ENCODE measurements around the gene BASP1.
A peak's percentile ranks its signal among the peaks of the same experiment; 100 is the strongest.
"Not testable (repeated sequence)": the region's sequence is repeated elsewhere in the genome, so short reads cannot be mapped to it uniquely, and the experiment has no call there.

The BASP1 gene

GRCh38 chr5:17217493-17218352 lies at the start of gene BASP1:
BASP1 (plus strand) TSS chr5:17217631; CDS start chr5:17275217, 57,586 bp downstream.
- no peak for DNase-seq

GRCh38 chr5:17169507-17169906 lies 47.9 kb upstream of the BASP1 start:
- no peak for DNase-seq

GRCh38 chr5:17172791-17173190 lies 44.6 kb upstream of the BASP1 start:
- no peak for DNase-seq

- DNase-seq: no peak
Measured at GRCh38 chr5:17174965-17175364, 42.5 kb upstream of the BASP1 start.

- no peak for DNase-seq
Measured at GRCh38 chr5:17177501-17178372, 39.7 kb upstream of the BASP1 start.

GRCh38 chr5:17178373-17178675 lies 39.1 kb upstream of the BASP1 start:
- no peak for DNase-seq

- no peak for DNase-seq
Measured at GRCh38 chr5:17180330-17180843, 37.0 kb upstream of the BASP1 start.

GRCh38 chr5:17180864-17181723 lies 36.3 kb upstream of the BASP1 start:
- no peak for DNase-seq

GRCh38 chr5:17182494-17182893 lies 34.9 kb upstream of the BASP1 start:
- no peak for DNase-seq

GRCh38 chr5:17182981-17183380 lies 34.5 kb upstream of the BASP1 start:
- no peak for DNase-seq

- DNase-seq: no peak
Measured at GRCh38 chr5:17183831-17184230, 33.6 kb upstream of the BASP1 start.

- no peak for DNase-seq
Measured at GRCh38 chr5:17184588-17184987, 32.8 kb upstream of the BASP1 start.

GRCh38 chr5:17185349-17185748 lies 32.1 kb upstream of the BASP1 start:
- DNase-seq: no peak

GRCh38 chr5:17185773-17186172 lies 31.7 kb upstream of the BASP1 start:
- DNase-seq: no peak

GRCh38 chr5:17186256-17186655 lies 31.2 kb upstream of the BASP1 start:
- no peak for DNase-seq

GRCh38 chr5:17187011-17187785 lies 30.2 kb upstream of the BASP1 start:
- no peak for DNase-seq

- DNase-seq: no peak
Measured at GRCh38 chr5:17187786-17188170, 29.7 kb upstream of the BASP1 start.

- peak; percentile 40 to 49 for DNase-seq
Measured at GRCh38 chr5:17189381-17190036, 27.9 kb upstream of the BASP1 start.

- DNase-seq: peak; percentile 33 to 53
Measured at GRCh38 chr5:17190242-17190778, 27.1 kb upstream of the BASP1 start.

GRCh38 chr5:17190799-17191391 lies 26.5 kb upstream of the BASP1 start:
- no peak for DNase-seq

GRCh38 chr5:17191574-17191973 lies 25.9 kb upstream of the BASP1 start:
- not testable (repeated sequence) for DNase-seq

Data from AML-193 (cell line).